ENCODE measurements around the gene ASS1.

Gene ASS1

DNA sequence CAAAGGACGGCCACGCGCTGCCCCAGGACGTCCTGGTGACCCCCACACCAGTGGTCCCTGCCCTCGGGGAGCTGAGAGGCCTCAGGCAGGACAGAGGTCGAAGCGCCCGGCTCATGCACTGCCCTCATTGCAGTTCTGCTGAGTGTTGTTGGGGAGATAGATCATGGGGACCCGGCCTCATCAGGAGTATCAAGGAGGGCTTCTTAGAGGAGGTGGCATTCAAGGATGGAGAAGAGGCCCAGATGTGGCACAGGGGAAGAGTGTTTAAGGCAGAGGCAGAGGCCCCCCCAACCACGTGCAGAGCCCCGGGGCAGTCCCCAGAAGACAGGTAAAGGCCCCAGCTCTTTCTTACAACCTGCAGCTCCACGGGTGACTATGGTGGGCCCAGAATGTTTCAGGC lies 26.2 kb downstream of the ASS1 start:
- Histone ChIP-seq H3K4me1 (ENCODE audit: insufficient read depth, low read length) (peaks cover 20% of the 10 kb centered on the region; the same call in 1 of the 2 replicates), H3K36me3 (ENCODE audit: insufficient read depth, low read depth, low read length) (no peaks in the 10 kb centered on the region), H3K9me3 (ENCODE audit: insufficient read depth, low read depth, low read length) (no peaks in the 10 kb centered on the region), H3K4me3 (ENCODE audit: low read length) (no peak overlapping the region), H3K27me3 (ENCODE audit: insufficient read depth, low read length) (peaks cover 23% of the 10 kb centered on the region; the same call in 1 of the 2 replicates), H3K9ac (ENCODE audit: low read depth, low read length) (no peak overlapping the region), H3K27ac (ENCODE audit: low read length) (no peak overlapping the region)

DNA sequence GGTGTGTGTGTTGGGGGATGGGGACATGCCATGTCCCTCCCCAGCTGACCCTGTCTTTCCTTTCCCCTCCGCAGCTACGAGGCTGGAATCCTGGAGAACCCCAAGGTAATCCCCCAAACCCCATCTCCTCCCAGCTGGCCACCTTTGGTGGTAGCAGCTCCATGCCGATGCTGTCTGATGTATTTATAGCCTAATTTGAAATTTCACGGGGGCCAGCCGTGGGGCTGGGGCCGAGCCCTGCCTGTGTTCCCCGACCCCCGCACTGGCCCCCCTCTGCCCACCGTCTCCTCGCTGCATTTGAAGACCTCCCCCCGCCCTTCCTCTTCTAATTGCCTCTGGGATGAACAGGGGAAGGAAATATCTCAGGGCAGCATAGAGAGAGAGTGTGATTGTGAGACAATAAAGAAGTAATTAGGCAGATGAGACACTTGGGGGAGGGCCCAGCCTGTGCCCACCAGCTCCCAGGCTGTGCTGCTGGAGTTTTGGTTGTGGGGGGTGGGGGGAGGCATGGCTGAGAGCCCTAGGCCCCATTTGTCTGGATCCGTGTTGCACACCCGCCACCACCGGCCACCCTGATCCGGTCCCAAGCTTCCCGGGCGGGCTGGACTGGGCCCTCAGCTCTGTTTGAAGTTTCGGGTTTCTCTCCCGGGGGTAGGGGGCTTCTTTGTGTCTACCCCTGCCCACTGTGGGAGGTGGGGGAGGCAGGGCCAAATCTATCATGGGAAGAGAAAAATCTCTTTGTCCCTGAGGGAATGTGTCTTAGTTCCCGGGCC lies 26.8 kb downstream of the ASS1 start:
- H3K9me3 ChIP-seq (ENCODE audit: insufficient read depth, low read depth, low read length) = no peaks in the 10 kb centered on the region
- H3K27ac ChIP-seq (ENCODE audit: low read length) = no peak overlapping the region
- H3K4me1 ChIP-seq (ENCODE audit: insufficient read depth, low read length) = peaks cover 20% of the 10 kb centered on the region; the same call in 1 of the 2 replicates
- peaks cover 23% of the 10 kb centered on the region; the same call in 1 of the 2 replicates for H3K27me3 ChIP-seq (ENCODE audit: insufficient read depth, low read length)
- H3K9ac ChIP-seq (ENCODE audit: low read depth, low read length) = no peak overlapping the region; the same call in 1 of the 2 replicates
- no peaks in the 10 kb centered on the region for H3K36me3 ChIP-seq (ENCODE audit: insufficient read depth, low read depth, low read length)
- no peak overlapping the region for H3K4me3 ChIP-seq (ENCODE audit: low read length)

GRCh38 chr9:130472184-130472705 lies 27.5 kb downstream of the ASS1 start:
- no peaks in the 10 kb centered on the region for H3K36me3 ChIP-seq (ENCODE audit: insufficient read depth, low read depth, low read length)
- no peak overlapping the region; the same call in 1 of the 2 replicates for H3K9ac ChIP-seq (ENCODE audit: low read depth, low read length)
- H3K4me1 ChIP-seq (ENCODE audit: insufficient read depth, low read length) = peaks cover 20% of the 10 kb centered on the region; the same call in 1 of the 2 replicates
- no peak overlapping the region for H3K27ac ChIP-seq (ENCODE audit: low read length)
- H3K27me3 ChIP-seq (ENCODE audit: insufficient read depth, low read length) = peaks cover 18% of the 10 kb centered on the region; the same call in 1 of the 2 replicates
- H3K4me3 ChIP-seq (ENCODE audit: low read length) = no peak overlapping the region
- H3K9me3 ChIP-seq (ENCODE audit: insufficient read depth, low read depth, low read length) = no peaks in the 10 kb centered on the region

DNA sequence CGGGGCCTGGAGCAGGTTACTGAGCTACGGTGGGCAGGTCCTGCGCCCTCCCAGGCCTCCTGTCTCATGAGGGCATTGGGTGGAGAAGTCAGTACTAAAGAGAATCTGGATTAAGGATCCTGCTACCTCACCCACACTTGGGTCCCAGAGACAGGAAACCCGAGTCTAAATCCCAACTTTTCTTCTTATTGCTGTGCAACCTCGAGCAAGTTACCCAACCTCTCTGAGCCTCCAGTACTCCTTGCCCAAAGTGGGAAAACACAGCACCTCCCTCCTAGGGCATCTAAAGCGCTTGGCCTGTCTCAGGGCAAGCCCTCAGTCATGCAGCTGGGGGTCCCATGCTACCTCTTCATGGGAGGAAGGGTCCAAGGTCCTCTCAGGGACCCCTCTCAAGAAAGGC lies 28.2 kb downstream of the ASS1 start:
- Histone ChIP-seq H3K4me3 (ENCODE audit: low read length) (no peak overlapping the region), H3K36me3 (ENCODE audit: insufficient read depth, low read depth, low read length) (no peaks in the 10 kb centered on the region), H3K9me3 (ENCODE audit: insufficient read depth, low read depth, low read length) (no peaks in the 10 kb centered on the region), H3K4me1 (ENCODE audit: insufficient read depth, low read length) (peaks cover 15% of the 10 kb centered on the region; the same call in 1 of the 2 replicates), H3K27ac (ENCODE audit: low read length) (no peak overlapping the region), H3K9ac (ENCODE audit: low read depth, low read length) (no peak overlapping the region), H3K27me3 (ENCODE audit: insufficient read depth, low read length) (peaks cover 11% of the 10 kb centered on the region; the same call in 1 of the 2 replicates)

DNA sequence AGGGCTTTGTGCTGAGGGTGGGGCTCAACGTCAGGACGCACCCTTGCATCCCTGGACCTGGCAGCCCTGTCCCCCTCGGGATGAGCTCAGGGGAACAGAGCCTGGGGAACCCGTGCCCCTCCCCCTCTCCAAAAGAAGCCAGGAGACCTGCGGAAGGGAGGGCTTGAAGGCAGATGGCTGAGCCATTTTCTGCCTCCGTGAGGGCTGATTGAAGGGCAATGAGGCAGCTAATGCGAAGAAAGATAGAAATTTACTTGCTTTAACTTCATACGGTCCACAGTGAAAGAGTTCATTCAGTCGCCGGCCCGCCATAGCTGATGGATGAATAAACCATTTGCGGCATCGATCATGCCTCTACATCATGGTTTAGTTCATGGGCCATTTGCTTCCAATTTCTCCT lies 28.8 kb downstream of the ASS1 start:
- Histone ChIP-seq H3K4me1 (ENCODE audit: insufficient read depth, low read length) (peaks cover 15% of the 10 kb centered on the region; the same call in 1 of the 2 replicates), H3K9ac (ENCODE audit: low read depth, low read length) (no peak overlapping the region), H3K27me3 (ENCODE audit: insufficient read depth, low read length) (peaks cover 8% of the 10 kb centered on the region; the same call in 1 of the 2 replicates), H3K36me3 (ENCODE audit: insufficient read depth, low read depth, low read length) (no peaks in the 10 kb centered on the region), H3K4me3 (ENCODE audit: low read length) (no peak overlapping the region), H3K9me3 (ENCODE audit: insufficient read depth, low read depth, low read length) (no peaks in the 10 kb centered on the region), H3K27ac (ENCODE audit: low read length) (no peak overlapping the region)

DNA sequence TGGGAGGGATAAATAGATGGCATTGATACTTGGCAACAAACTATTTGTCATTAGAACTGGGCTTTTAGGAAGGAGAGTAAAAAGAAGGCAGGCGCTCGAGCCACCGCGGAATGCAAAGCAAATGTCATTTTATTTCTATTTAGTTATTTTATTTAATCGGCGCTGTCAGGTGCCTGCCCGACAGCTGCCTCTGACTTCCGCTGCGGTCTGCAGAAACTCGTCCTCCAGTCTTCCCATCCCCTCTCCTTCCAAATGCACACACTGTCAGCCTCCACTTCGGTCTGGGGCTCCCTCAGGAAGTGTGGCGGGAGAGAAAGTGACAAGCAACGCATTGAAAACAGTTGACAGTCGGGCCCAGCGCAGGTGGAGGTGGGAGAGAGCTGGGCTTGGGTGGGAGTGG lies 29.3 kb downstream of the ASS1 start:
- H3K27me3 ChIP-seq (ENCODE audit: insufficient read depth, low read length) = peaks cover 8% of the 10 kb centered on the region; the same call in 1 of the 2 replicates
- H3K9me3 ChIP-seq (ENCODE audit: insufficient read depth, low read depth, low read length) = no peaks in the 10 kb centered on the region
- H3K27ac ChIP-seq (ENCODE audit: low read length) = no peak overlapping the region
- H3K36me3 ChIP-seq (ENCODE audit: insufficient read depth, low read depth, low read length) = no peaks in the 10 kb centered on the region
- H3K4me3 ChIP-seq (ENCODE audit: low read length) = no peak overlapping the region
- peaks cover 15% of the 10 kb centered on the region; the same call in 1 of the 2 replicates for H3K4me1 ChIP-seq (ENCODE audit: insufficient read depth, low read length)
- no peak overlapping the region for H3K9ac ChIP-seq (ENCODE audit: low read depth, low read length)

DNA sequence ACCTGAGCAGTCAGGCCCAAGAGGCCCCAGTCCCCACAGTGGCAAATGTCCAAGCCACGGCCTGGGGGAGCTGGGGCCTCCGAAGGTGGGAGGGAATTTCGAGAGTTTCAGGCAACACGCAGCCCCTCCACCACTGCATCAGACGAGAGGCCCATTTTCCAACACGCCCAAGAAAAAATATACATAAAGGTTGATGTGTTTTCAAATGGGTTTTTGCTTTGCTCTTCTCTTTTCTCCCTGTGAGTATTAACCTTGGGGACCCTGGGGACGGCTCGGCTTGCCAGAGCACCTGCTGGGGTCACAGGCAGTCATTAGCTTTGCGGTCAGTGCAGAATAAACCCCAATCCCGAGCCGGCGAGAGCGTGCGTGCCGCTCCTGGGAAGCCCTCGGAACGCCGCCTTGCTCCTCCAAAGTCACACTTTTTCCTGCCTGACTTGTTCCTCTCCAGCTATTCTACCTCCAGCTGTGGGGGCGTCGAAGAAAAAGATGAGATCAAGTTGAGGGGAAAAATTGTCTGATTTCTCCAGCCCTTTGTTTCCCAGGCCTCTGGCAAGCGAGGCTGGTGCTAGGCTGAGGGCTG lies 31.5 kb downstream of the ASS1 start:
- Histone ChIP-seq H3K36me3 (ENCODE audit: insufficient read depth, low read depth, low read length) (no peaks in the 10 kb centered on the region), H3K9ac (ENCODE audit: low read depth, low read length) (no peak overlapping the region), H3K4me1 (ENCODE audit: insufficient read depth, low read length) (peaks cover 15% of the 10 kb centered on the region; the same call in 1 of the 2 replicates), H3K9me3 (ENCODE audit: insufficient read depth, low read depth, low read length) (no peaks in the 10 kb centered on the region), H3K4me3 (ENCODE audit: low read length) (no peak overlapping the region), H3K27ac (ENCODE audit: low read length) (no peak overlapping the region), H3K27me3 (ENCODE audit: insufficient read depth, low read length) (peaks cover 9% of the 10 kb centered on the region; the same call in 1 of the 2 replicates)

- no peak overlapping the region for H3K9ac ChIP-seq (ENCODE audit: low read depth, low read length)
- no peak overlapping the region for H3K4me3 ChIP-seq (ENCODE audit: low read length)
- peaks cover 21% of the 10 kb centered on the region; the same call in 1 of the 2 replicates for H3K27me3 ChIP-seq (ENCODE audit: insufficient read depth, low read length)
- H3K36me3 ChIP-seq (ENCODE audit: insufficient read depth, low read depth, low read length) = no peaks in the 10 kb centered on the region
- H3K9me3 ChIP-seq (ENCODE audit: insufficient read depth, low read depth, low read length) = no peaks in the 10 kb centered on the region
- peaks cover 15% of the 10 kb centered on the region; the same call in 1 of the 2 replicates for H3K4me1 ChIP-seq (ENCODE audit: insufficient read depth, low read length)
- H3K27ac ChIP-seq (ENCODE audit: low read length) = no peak overlapping the region
Measured at GRCh38 chr9:130477564-130477963, 32.8 kb downstream of the ASS1 start.

GRCh38 chr9:130478152-130478551 lies 33.4 kb downstream of the ASS1 start:
- Histone ChIP-seq H3K27me3 (ENCODE audit: insufficient read depth, low read length) (peaks cover 27% of the 10 kb centered on the region; the same call in 1 of the 2 replicates), H3K9me3 (ENCODE audit: insufficient read depth, low read depth, low read length) (no peaks in the 10 kb centered on the region), H3K27ac (ENCODE audit: low read length) (no peak overlapping the region), H3K4me3 (ENCODE audit: low read length) (no peak overlapping the region), H3K9ac (ENCODE audit: low read depth, low read length) (no peak overlapping the region), H3K4me1 (ENCODE audit: insufficient read depth, low read length) (peaks cover 14% of the 10 kb centered on the region; the same call in 1 of the 2 replicates), H3K36me3 (ENCODE audit: insufficient read depth, low read depth, low read length) (no peaks in the 10 kb centered on the region)

GRCh38 chr9:130478736-130479575 lies 34.2 kb downstream of the ASS1 start:
- Histone ChIP-seq H3K9ac (ENCODE audit: low read depth, low read length) (no peak overlapping the region), H3K27me3 (ENCODE audit: insufficient read depth, low read length) (peaks cover 34% of the 10 kb centered on the region; the same call in 1 of the 2 replicates), H3K9me3 (ENCODE audit: insufficient read depth, low read depth, low read length) (no peaks in the 10 kb centered on the region), H3K36me3 (ENCODE audit: insufficient read depth, low read depth, low read length) (no peaks in the 10 kb centered on the region), H3K27ac (ENCODE audit: low read length) (no peak overlapping the region), H3K4me1 (ENCODE audit: insufficient read depth, low read length) (peaks cover 8% of the 10 kb centered on the region; the same call in 1 of the 2 replicates), H3K4me3 (ENCODE audit: low read length) (no peak overlapping the region)

DNA sequence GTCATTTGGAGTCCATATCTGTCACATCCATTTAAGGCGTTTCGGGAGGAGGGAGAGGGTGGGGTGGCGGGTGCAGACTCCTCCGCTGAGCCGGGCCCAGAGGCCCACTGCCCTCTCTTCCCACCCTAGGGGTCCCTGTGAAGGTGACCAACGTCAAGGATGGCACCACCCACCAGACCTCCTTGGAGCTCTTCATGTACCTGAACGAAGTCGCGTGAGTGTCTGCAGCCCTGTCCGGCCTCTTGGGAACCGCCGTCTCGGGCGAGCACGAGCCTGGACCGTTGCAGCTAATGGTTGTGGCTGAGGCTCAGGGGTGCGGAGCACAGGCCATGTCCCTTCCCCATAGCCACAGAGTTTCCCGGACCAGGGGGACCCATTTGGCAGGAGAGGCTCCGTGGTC lies 34.8 kb downstream of the ASS1 start:
- Histone ChIP-seq H3K4me3 (ENCODE audit: low read length) (no peak overlapping the region), H3K27ac (ENCODE audit: low read length) (no peak overlapping the region), H3K9ac (ENCODE audit: low read depth, low read length) (no peak overlapping the region), H3K36me3 (ENCODE audit: insufficient read depth, low read depth, low read length) (0 out of 2 replicates have a peak, but pooled peaks cover 4% of the 10 kb centered on the region), H3K4me1 (ENCODE audit: insufficient read depth, low read length) (peaks cover 2% of the 10 kb centered on the region; the same call in 1 of the 2 replicates), H3K27me3 (ENCODE audit: insufficient read depth, low read length) (peaks cover 31% of the 10 kb centered on the region; the same call in 1 of the 2 replicates), H3K9me3 (ENCODE audit: insufficient read depth, low read depth, low read length) (no peaks in the 10 kb centered on the region)
